ENCODE measurements around the gene SPATS2L. TPM values are rescaled to one million over a fixed set of nuclear protein-coding genes. Genes with fewer than 3 reads are reported as not detected.
A peak's percentile ranks its signal among the peaks of the same experiment; 100 is the strongest.

The SPATS2L gene
- total RNA-seq, 6 donors from 2014 or later, result 57.6 to 127 (median 80.4) TPM

DNA sequence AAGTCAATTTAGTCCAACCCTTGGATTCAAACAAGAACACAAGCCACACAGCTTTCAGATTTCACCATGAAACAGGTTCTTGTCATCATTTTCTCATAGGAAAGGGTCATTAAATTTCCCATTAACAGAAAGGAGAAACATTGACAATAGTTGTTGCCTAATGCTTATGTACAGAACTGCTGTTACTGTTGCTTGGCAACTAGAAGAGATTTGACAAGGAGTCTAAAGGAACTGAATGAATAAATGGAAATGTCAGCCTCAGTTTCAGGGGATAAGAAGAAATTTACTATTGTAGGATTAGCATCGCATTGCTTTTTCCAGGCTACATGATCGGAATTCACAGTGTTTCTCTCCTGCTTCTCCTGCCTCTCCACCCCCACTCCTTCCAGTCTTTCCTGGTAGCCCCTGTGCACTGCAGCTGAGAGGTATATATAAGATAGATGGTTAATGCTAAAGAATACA, 90.3 kb downstream of the SPATS2L start:
- H3K9me3 ChIP-seq, result no peaks in the 10 kb centered on the region
- no peak overlapping the region for H3K27ac ChIP-seq
- ATAC-seq (ENCODE audit: low FRiP score in 2 of 2), result peak in 1 of 2 donors; percentile 36
- WGBS, 2 donors, result 76 to 81% methylated on average over 2 of the region's 2 CpGs
- H3K27me3 ChIP-seq, result no peaks in the 10 kb centered on the region
- H3K36me3 ChIP-seq, result no peaks in the 10 kb centered on the region
- H3K4me1 ChIP-seq, result peaks cover 0 to 7% (median 0%) of the 10 kb centered on the region in 4 donors
- H3K4me3 ChIP-seq, result no peak overlapping the region
- TF ChIP-seq, protein P1, sequence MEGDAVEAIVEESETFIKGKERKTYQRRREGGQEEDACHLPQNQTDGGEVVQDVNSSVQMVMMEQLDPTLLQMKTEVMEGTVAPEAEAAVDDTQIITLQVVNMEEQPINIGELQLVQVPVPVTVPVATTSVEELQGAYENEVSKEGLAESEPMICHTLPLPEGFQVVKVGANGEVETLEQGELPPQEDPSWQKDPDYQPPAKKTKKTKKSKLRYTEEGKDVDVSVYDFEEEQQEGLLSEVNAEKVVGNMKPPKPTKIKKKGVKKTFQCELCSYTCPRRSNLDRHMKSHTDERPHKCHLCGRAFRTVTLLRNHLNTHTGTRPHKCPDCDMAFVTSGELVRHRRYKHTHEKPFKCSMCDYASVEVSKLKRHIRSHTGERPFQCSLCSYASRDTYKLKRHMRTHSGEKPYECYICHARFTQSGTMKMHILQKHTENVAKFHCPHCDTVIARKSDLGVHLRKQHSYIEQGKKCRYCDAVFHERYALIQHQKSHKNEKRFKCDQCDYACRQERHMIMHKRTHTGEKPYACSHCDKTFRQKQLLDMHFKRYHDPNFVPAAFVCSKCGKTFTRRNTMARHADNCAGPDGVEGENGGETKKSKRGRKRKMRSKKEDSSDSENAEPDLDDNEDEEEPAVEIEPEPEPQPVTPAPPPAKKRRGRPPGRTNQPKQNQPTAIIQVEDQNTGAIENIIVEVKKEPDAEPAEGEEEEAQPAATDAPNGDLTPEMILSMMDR (IDR thresholded peaks at IDR 0.05), result no peak
- TF ChIP-seq EP300 (IDR thresholded peaks at IDR 0.05) (no peak), POLR2AphosphoS5 (IDR thresholded peaks at IDR 0.05) (no peak), POLR2A (IDR thresholded peaks at IDR 0.05) (no peak)
- DNase-seq, result no peak

DNA sequence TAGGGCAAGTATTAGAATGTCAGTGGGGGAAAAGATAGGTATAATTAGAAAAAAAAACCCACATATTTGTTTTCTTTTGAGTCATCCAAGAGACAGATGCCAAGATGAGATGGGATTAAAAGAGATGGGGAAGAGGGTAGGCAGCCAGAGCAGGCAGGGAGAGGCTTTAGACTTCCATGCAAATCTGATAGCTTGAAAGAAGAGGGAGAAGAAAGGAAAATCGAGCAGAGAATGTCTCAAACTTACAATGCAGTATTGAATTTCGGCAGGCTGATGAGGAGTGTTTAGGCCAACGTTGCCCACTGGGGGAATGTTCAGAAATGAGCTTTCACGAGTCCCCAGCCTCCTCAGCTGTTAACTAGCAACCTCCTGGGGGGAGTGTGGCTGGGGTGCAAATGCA, 91.3 kb downstream of the SPATS2L start:
- H3K4me1 ChIP-seq, result peaks cover 0 to 7% (median 0%) of the 10 kb centered on the region in 4 donors
- DNase-seq (no peak), ATAC-seq (ENCODE audit: low FRiP score in 2 of 2) (no peak)
- no peaks in the 10 kb centered on the region for H3K9me3 ChIP-seq
- H3K27me3 ChIP-seq, result no peaks in the 10 kb centered on the region
- WGBS, 2 donors, result 70 to 80% methylated on average over 4 of the region's 4 CpGs
- H3K4me3 ChIP-seq, result no peak overlapping the region
- H3K36me3 ChIP-seq, result no peaks in the 10 kb centered on the region
- no peak overlapping the region for H3K27ac ChIP-seq
- TF ChIP-seq EP300 (IDR thresholded peaks at IDR 0.05), result no peak

DNA sequence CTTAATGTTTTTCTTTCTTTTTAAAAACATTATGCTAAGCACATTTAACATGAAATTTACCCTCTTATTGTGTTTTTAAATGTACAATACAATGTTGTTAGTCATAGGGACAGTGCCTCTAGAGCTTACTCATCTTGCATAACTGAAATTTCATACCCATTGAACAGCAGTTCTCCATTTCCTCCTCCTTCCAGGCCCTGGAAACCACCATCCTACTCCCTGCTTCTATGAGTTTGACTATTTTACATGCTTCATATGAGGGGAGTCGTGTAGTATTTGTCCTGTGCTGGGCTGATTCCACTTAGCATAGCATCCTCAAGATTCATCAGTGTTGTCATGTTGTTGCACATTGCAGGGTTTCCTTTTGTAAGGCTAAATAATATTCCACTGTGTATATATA, 92.6 kb downstream of the SPATS2L start:
- H3K4me3 ChIP-seq, result no peak overlapping the region
- WGBS, 2 donors, result 90 to 100% methylated on average over 1 of the region's 1 CpG
- no peak overlapping the region for H3K27ac ChIP-seq
- ATAC-seq (ENCODE audit: low FRiP score in 2 of 2) (no peak), DNase-seq (no peak)
- H3K36me3 ChIP-seq, result no peaks in the 10 kb centered on the region
- no peaks in the 10 kb centered on the region for H3K9me3 ChIP-seq
- H3K4me1 ChIP-seq, result peaks cover 0 to 7% (median 0%) of the 10 kb centered on the region in 4 donors
- no peaks in the 10 kb centered on the region for H3K27me3 ChIP-seq
- TF ChIP-seq POLR2AphosphoS5 (IDR thresholded peaks at IDR 0.05), result no peak

DNA sequence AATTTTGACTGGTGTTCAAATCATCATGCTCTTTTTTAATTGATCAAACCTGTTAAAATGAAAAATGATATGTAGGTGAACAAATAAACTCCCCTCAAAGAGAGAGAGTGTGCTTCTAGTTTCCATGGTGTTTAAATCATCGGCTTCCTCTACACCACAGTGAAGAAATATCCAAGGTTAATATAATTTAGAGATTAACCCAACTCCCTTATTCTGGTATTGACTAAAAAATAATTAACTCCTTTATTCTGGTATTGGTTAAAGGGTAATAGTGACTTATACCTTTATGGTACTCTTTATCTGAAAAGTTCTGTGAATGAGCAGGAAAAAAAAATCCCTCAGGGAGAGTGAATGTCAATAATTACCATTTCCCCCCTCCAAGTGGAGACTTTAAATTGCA, 93.1 kb downstream of the SPATS2L start:
- WGBS, 2 donors, result 87 to 91% methylated on average over 1 of the region's 1 CpG
- Histone ChIP-seq H3K4me3 (no peak overlapping the region), H3K36me3 (no peaks in the 10 kb centered on the region), H3K27me3 (no peaks in the 10 kb centered on the region), H3K9me3 (no peaks in the 10 kb centered on the region), H3K4me1 (peaks cover 0 to 7% (median under 1%) of the 10 kb centered on the region in 4 donors), H3K27ac (no peak overlapping the region)
- DNase-seq (no peak), ATAC-seq (ENCODE audit: low FRiP score in 2 of 2) (no peak)
- no peak for TF ChIP-seq POLR2AphosphoS5 (IDR thresholded peaks at IDR 0.05)
- TF ChIP-seq POLR2A (IDR thresholded peaks at IDR 0.05), result no peak
- TF ChIP-seq, protein P1 (IDR thresholded peaks at IDR 0.05), result no peak
- TF ChIP-seq EP300 (IDR thresholded peaks at IDR 0.05), result no peak

DNA sequence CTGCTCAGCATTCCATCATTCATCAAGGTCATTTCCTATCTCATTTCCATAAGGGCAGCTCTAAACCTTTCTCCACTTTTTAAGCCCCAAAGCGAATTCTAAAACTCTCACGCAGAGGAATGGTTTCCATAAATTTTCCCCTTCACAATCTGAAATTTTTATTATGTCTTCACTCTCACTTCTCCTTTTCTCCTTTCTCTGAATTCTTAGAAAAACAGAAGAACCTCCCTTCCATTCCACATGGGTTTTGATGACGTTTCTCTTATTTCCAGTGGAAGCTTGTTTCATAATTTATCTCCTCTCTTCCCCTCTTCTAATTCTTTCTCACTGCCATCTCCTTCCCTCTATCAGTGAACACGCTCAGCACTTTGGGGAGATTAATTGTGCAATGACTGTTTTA, 97.3 kb downstream of the SPATS2L start:
- Histone ChIP-seq H3K4me1 (peaks cover 27 to 34% (median 32%) of the 10 kb centered on the region in 4 donors), H3K36me3 (no peaks in the 10 kb centered on the region), H3K9me3 (no peaks in the 10 kb centered on the region), H3K27ac (no peak overlapping the region), H3K27me3 (no peaks in the 10 kb centered on the region), H3K4me3 (no peak overlapping the region)
- DNase-seq (no peak), ATAC-seq (ENCODE audit: low FRiP score in 2 of 2) (peak in 1 of 2 donors; percentile 48)
- 78 to 82% methylated on average over 4 of the region's 4 CpGs for WGBS, 2 donors
- TF ChIP-seq EP300 (IDR thresholded peaks at IDR 0.05) (no peak), POLR2A (IDR thresholded peaks at IDR 0.05) (no peak), POLR2AphosphoS5 (IDR thresholded peaks at IDR 0.05) (no peak)
- TF ChIP-seq, protein P1 (IDR thresholded peaks at IDR 0.05), result no peak

GRCh38 chr2:200404615-200405014, 98.1 kb downstream of the SPATS2L start:
- ATAC-seq (ENCODE audit: low FRiP score in 2 of 2) (no peak), DNase-seq (no peak)
- Histone ChIP-seq H3K36me3 (no peaks in the 10 kb centered on the region), H3K9me3 (no peaks in the 10 kb centered on the region), H3K4me3 (no peak overlapping the region), H3K27me3 (no peaks in the 10 kb centered on the region), H3K4me1 (peaks cover 27 to 34% (median 32%) of the 10 kb centered on the region in 4 donors), H3K27ac (peak overlapping the region in 2 of 4 donors; percentile 71 to 72)
- TF ChIP-seq POLR2AphosphoS5 (IDR thresholded peaks at IDR 0.05), result no peak
- TF ChIP-seq, protein P1 (IDR thresholded peaks at IDR 0.05), result no peak
- no peak for TF ChIP-seq POLR2A (IDR thresholded peaks at IDR 0.05)
- TF ChIP-seq EP300 (IDR thresholded peaks at IDR 0.05), result no peak
- 96 to 99% methylated on average over 4 of the region's 4 CpGs for WGBS, 2 donors
